Limb (tissue), 2 donors: ENCODE results near the gene FBXW7.

Experiments used
- DNase-seq, 2 donors: peaks; one replicate each; pipeline ENCODE4 v3.0.0-alpha.2; 2016; ENCODE audit errors: extremely low spot score in 2 of 2

FBXW7 gene

DNA sequence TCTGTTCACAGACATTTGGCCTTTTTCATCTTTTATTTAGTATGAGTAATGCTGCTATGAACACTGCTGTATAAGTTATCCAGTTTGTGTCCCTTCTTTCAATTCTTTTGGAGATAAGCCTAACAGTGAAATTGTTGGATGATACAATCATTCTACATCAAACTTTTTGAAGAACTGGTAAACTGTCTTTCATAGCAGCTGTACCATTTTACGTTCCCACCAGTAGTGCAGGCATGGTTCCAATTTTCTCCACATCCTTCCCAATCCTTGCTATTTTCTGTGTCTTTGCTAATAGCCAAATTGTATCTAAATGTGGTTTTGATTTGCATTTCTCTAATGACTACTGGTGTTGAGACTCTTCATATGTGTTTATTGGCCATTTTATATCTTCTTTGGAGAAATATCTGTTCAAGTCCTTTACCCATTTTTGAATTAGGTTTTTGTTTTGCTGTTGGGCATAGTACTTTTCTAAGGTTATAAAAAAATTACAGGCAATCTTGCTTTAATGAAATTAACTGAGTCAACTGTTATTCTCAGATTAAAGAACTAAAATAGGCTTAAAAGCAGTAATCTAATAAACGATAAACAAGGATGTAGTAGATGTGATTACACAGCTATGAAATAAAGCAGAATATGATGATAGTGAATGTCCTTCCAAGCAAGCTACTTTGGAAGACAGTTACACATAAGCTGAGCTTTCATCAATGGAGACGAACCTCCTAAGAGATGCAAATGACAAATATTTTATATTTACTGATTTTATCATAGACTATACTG lies 57.2 kb downstream of the FBXW7 start:
- DNase-seq, result no peak

- no peak for DNase-seq
These were observed 59.1 kb downstream of the FBXW7 start for GRCh38 chr4:152476796-152477195.

- DNase-seq, result no peak
These were observed 64.6 kb downstream of the FBXW7 start for GRCh38 chr4:152471251-152471792.

GRCh38 chr4:152468408-152468807 lies 67.5 kb downstream of the FBXW7 start:
- no peak for DNase-seq

GRCh38 chr4:152467101-152467500 lies 68.8 kb downstream of the FBXW7 start:
- no peak for DNase-seq

DNA sequence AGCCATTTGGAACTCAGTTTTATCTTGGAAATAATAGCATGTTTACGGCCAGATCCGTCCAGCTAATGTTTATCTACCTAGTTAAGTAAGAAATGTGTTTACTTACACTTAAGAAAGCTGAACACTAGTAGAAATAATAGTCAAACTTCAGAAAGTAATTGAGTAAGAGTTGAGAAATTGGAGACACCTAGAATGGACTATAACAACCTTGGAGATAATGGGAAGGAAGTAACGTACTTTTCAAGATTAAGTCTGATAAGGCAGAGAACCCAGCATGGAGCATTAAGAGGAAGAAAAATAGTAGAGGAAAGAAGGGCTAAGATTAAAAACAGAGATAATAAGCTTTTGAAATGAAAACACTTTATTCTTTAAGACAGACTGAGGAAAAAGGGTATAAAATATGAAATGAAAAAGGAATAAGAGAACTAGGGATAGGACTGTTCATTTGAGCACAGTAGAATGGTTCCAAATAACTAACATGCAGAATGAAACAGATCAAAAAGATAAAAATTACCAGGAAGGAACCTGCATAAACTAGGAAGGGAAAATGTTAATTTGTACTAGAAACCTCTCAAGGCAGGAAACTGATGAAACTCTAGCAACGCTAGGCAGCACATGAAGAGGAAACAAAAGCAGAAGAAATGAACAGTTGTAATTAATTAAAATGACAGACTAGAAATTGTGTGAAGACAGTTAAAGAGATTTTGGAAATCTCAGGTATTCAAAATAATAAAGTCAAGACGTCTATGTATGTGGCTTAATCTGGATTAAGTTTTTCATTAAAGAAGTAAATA lies 71.7 kb downstream of the FBXW7 start:
- DNase-seq, result no peak

DNA sequence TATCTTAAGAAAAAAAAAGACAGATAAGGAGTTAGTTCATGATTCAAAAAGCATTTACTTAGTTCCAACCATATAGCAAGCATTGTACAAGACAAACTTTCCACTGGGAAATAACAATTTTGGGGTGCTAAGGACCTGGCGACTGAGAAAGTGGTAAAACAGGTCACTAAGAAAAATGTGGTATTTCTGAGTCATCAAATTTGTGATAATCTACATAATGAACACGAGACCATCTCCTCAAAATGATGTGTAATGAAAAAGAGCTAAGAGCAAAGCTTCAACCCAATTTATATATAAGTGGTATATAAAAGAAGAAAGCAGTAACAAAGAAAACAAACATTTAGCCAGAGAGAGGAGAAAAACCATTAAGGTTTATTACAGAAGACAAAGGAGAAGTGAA lies 72.3 kb downstream of the FBXW7 start:
- no peak for DNase-seq

- no peak for DNase-seq
These were observed 73.2 kb downstream of the FBXW7 start for GRCh38 chr4:152462695-152463094.

- no peak for DNase-seq
These were observed 73.8 kb downstream of the FBXW7 start for GRCh38 chr4:152462047-152462446.

GRCh38 chr4:152460488-152460887 lies 75.4 kb downstream of the FBXW7 start:
- no peak for DNase-seq

- no peak for DNase-seq
These were observed 76.6 kb downstream of the FBXW7 start for GRCh38 chr4:152459326-152459725.

- DNase-seq, result no peak
These were observed 77.0 kb downstream of the FBXW7 start for GRCh38 chr4:152458801-152459302.

DNA sequence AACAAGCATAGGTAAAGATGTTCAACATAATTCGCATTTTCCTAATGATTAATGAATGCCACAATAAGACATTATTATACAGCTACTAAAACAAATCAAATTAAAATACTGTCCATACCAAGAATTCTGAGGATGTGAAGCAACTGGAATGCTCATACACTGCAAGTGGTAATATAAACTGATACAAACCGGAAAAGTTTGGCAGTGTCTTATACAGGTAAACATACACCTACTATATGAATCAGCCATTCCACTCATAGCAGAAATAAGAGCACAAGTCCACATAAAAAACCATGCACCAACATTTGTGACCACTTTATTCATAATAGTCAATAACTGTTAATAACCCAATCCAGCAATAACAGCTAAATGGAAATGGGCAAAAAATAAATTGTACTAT lies 79.3 kb downstream of the FBXW7 start:
- DNase-seq, result no peak

GRCh38 chr4:152455311-152455710 lies 80.6 kb downstream of the FBXW7 start:
- no peak for DNase-seq

DNA sequence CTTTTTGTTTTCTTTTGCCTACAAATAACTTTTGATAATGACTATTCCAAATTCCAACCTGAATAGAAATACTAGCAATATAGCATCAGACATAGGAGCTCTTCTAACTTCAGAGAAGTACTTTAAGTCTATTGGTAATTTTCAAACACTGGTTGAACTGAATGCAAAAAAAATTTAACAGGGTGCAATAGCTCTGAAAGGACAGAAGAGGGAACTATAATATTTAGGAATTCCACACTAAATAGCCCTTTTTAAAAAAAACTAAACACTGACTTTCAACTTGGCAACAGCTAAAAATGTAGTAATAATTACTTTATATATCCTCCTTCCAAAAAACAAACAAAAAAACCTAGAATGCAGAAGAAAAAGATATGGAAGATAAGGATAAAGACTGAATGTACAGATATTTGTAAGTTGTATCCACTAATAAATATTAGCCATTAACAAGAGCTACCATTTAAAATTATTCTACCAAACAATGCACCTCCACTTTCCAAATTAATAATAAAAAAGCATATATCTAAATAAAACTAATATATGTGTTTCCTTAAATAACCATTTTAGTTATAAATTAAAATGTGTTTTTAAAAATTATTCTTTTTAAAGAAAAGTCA lies 81.4 kb downstream of the FBXW7 start:
- peak in 1 of 2 donors; percentile 66 for DNase-seq

GRCh38 chr4:152451496-152451895 lies 84.4 kb downstream of the FBXW7 start:
- DNase-seq, result no peak

GRCh38 chr4:152448854-152449253 lies 87.0 kb downstream of the FBXW7 start:
- no peak for DNase-seq

GRCh38 chr4:152448038-152448707 lies 87.7 kb downstream of the FBXW7 start:
- DNase-seq, result no peak

DNA sequence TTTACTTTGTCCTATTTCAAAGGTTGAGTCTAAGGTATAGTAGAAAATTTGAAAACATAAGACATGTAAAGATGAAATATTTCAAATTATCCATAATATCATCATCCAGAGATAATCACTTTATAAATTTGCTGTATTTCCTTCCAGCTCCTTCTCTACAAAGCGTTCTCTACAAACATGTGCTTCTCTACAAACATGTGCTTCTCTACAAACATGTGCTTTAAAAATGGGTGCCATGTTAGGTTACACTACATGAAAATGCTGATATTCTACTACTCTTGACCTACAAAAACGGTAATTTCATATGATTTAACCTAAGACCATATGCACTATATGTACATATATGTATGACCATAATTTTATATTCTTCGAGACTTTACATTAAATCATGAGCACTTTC lies 92.0 kb downstream of the FBXW7 start:
- no peak for DNase-seq

DNA sequence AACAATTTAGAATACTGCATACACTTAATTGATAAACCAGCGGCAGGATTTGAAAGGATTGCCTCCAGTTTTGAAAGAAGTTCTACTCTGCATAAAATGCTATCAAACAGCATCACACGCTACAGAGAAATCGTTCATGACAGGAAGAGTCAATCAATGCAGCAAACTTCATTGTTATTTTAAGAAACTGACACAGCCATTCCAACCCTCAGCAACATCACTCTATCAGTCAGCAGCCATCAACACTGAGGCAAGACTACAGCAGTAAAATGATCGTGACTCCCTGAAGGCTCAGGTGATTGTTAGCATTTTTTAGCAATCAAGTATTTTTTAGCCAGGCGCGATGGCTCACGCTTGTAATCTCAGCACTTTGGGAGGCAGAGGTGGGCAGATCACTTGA lies 98.3 kb downstream of the FBXW7 start:
- DNase-seq, result no peak

GRCh38 chr4:152436384-152436783 lies 99.5 kb downstream of the FBXW7 start:
- DNase-seq, result no peak
